ENCODE data around the gene ENC1.
"Not testable (repeated sequence)": the region's sequence is repeated elsewhere in the genome, so short reads cannot be mapped to it uniquely, and the experiment has no call there.

Gene ENC1, protein sequence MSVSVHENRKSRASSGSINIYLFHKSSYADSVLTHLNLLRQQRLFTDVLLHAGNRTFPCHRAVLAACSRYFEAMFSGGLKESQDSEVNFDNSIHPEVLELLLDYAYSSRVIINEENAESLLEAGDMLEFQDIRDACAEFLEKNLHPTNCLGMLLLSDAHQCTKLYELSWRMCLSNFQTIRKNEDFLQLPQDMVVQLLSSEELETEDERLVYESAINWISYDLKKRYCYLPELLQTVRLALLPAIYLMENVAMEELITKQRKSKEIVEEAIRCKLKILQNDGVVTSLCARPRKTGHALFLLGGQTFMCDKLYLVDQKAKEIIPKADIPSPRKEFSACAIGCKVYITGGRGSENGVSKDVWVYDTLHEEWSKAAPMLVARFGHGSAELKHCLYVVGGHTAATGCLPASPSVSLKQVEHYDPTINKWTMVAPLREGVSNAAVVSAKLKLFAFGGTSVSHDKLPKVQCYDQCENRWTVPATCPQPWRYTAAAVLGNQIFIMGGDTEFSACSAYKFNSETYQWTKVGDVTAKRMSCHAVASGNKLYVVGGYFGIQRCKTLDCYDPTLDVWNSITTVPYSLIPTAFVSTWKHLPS

DNA sequence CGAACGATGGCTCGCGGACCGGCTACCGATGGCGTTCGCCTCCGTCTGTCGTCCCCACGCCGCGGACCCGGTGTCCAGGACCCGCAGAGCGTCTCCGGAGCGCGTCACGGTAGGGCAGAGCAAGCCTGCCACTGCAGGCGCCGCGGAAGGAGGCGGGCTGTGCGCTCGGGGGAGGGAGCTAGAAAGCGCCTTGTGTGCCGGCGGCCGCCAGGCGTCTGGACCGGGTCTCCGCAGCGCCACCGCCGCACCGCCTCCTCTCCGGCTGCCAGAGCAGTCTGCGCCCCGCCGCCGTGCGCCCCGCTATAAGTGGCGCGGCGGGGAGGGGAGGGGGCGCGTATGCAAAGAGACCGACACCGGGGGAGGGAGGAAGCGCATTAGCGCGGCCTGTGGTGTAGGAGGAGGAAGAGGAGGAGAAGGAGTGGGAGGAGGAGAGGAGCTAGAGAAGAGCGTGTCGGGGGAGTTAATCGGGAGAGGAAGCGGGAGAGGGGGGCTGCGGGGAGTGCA is at the start of gene ENC1:
ENC1 (minus strand) TSS at position 279 of the 504 bp plus-strand sequence. CDS start 4,243 bp downstream, outside the sequence.
- peak; percentile 80 for DNase-seq

DNA sequence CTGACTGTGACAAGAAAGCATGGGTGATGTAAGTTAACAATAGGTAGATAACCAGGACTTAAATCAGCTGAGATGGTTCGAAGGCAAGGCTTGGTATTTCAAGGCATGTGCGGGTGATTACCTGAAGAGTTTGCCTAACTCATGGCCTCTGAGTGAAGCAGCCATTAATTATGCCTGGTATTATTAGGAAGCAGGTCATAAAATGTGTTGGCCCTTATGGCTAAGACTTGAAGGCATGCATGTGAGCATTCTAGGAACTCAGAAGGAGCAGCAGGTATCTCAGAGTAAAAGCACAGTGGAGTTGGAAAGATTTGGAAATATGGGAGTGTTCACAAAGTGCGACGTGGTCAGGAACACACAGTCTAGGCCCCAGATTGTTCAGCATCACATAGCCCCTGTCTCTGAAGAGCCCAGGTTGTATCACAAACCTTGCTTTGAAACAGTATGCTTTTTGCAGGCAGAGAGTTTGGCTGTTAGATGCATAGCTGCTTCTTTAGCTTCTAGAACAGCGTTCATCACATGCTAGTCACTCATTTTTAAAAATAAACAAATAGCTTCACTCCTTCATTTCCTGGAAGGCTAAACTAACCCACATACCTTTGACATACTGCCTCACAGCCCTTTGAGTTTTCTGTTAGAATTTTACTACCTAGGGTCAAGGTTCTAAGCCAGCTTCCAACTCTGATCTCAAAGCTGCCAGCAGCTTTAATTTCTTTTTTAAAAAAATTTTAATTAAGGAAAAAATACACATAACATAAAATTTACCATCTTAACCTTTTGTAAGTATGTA is 46.6 kb upstream of the ENC1 start:
- DNase-seq, result no peak

DNA sequence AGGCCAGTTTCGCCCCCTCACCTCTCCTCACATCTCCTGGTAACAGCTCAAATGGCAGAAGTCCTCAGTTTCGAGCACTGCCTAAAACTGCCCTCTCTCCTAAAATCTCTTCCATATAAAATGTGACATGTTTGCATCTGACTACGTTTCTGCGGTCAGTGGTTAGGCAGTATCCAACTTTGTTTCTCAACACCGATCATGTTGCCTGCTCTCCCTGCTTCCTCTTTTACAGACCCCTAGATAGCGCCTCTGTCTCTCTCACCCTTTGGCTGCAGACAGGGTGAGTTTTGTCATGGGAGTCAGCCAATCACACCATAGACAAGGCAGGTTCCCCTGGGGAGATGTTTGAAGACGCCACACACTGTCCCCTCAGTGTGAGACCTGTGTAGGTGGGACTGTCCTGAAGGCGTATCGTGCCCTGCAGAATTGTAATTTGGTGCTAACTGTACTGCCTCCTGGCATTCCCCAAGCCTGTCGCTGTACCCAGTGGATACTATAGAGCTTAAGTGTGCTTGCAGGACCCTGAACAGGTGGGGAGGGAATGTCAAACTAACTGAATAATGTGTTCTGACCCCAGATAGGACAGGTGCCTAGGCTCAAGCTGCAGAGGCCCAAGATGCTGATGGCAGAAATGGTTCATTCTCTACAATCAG is 45.6 kb upstream of the ENC1 start:
- peak; percentile 49 for DNase-seq

DNA sequence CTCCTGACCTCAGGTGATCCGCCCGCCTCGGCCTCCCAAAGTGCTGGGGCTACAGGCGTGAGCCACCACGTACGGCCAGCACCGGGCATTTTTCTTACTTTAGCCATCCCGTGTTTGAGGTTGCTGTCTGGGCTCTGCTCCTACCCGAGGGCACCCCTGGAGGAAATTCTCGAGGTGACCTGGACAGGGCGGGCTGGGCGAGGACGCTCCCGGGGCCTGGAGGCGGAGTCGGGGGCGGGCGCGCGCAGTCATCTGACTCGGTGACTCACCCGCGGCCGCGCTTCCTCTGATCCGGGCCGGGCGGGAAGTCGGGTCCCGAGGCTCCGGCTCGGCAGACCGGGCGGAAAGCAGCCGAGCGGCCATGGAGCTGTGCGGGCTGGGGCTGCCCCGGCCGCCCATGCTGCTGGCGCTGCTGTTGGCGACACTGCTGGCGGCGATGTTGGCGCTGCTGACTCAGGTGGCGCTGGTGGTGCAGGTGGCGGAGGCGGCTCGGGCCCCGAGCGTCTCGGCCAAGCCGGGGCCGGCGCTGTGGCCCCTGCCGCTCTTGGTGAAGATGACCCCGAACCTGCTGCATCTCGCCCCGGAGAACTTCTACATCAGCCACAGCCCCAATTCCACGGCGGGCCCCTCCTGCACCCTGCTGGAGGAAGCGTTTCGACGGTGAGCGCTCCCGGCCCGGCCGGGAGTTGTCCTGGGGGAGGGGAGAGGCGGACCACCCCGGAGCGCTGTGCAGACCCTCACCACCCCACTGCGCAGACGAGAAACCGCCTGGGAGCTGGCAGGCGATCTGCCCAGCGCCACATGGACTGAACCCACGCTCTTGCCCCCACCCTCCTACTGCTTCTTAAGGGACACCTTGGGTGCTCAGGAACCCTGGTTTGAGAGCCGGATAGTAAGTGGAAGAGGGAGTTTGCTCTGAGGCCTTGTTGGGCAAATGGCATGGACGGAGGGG is 44.6 kb upstream of the ENC1 start, which contains the start of gene HEXB:
HEXB (plus strand) TSS at position 334 of the 952 bp plus-strand sequence; CDS start at position 362, 28 bp downstream.
- peak; percentile 82 for DNase-seq

DNA sequence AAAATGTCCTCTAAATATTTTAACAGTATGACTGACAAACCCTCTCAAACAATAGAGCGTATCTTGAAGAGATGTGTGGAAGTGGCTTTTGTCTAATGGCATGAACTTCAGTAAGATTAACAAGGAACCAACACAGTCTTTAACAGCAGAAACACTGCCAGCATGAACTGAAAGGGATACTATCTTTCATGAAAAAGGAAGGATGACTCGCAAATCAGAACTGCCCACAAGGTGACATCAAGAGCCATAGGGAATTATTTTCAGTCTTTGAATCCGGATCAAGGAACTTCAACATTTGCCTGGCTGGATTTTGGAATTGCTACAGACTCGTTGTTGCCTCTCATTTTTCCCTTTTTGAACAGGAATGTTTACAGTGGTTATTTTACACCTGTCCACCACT is 39.4 kb upstream of the ENC1 start:
- no peak for DNase-seq

DNA sequence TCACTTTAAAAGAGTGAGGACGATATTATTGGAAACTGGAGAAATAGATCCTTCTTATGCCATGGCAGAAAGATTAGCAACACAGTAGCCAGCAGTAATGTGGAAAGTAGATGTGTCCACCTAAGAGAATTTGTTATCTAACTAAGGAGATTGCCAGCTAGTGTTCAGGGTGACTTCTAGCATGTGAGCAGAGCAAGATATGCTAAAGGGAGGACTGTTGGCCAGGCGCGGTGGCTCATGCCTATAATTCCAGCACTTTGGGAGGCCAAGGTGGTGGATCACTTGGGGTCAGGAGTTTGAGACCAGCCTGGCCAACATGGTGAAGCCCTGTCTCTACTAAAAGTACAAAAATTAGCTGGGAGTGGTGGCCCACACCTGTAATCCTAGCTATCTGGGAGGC is 38.8 kb upstream of the ENC1 start:
- not testable (repeated sequence) for DNase-seq

DNA sequence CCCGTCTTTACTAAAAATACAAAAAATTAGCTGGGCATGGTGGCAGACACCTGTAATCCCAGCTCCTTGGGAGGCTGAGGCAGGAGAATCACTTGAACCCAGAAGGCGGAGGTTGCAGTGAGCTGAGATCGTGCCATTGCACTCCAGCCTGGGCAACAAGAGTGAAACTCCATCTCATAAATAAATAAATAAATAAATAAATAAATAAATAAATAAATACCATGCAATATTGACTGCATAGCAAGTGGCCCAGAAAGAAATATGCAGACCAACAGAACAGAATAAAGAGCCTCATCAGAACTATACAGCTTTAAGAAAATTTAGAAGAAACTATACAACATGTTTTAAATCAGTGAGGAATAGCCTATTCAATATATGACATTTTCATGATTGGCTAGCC is 37.6 kb upstream of the ENC1 start:
- DNase-seq, result not testable (repeated sequence)

DNA sequence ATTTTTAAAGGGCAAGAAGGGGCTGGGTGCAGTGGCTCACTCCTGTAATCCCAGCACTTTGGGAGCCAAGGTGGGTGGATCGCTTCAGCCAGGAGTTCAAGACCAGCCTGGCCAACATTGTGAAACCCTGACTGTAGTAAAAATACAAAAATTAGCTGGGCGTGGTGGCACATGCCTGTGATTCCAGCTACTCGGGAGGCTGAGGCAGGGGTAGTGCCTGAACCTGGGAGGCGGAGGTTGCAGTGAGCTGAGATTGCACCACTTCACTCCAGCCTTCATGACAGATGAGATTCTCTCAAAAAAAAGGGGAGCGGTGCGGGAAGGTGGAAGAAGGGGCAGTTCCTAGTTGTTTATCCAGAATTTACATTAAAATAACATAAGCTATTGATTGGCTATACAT is 35.9 kb upstream of the ENC1 start:
- not testable (repeated sequence) for DNase-seq

DNA sequence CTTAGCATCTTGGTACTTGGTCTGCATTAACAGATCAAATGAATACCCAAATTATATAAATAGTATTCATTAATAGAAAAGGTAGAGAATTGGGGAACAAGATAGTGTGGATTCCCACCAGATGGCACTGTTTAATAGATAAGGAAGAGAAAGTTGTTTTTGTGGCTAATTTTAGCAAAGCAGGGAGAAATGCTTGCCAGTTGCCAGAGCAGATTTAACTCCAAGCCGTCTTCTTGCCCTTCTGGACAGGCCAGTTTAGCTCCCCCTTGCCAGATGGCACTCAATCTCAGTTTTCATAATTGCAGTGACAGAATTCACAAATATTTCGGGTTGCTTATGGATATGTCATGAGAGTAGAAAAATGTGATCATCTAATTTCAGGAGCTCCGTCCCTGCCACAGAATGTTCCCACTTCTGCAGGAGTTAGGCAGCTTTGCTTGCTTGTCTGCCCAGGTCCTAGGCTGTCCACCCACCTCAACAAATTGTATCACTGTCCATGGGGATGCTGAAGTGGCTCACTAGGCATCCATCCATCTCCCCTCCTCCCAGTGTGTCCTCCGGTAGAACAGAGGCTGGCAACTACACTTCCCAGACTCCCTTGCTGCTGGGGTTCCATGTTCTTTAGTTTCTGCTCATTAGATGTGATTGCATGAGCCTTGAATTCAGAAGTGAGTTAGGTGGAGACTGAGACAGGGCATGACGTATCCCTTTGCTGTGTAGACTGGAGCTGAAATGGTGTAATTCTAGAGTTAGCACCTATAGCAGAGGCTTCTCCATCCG is 32.7 kb upstream of the ENC1 start:
- no peak for DNase-seq

DNA sequence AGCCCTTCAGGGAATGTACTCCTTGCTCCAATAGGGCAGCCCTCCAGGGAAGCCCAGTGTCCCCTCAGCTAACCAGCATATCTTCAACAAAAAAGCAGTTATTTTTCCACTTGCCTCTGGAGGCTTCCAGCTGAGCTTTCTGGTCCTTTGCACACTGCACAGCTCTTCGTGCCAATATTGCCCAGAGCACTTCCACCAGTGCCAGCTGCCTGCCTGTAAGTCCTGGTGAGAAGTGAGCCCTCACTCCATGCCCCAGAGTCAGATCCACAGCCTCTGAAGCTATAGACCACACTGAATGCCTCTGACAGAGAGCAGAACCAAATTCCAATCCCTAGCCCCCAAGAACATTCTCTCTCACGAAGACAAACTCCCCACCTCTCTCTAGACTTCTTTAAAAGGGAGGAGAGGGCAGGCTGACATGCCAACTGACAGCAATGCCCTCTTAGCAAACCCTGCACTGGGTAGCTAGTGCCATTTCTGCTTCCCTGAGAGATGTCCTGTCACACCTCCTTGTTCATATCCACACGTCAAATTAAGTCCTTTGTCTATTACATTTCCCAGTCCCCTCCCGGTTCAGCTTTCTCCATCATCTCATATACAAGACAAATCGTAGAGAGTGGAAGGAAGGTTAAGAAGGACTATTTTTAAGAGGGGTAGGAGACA is 31.8 kb upstream of the ENC1 start:
- no peak for DNase-seq

DNA sequence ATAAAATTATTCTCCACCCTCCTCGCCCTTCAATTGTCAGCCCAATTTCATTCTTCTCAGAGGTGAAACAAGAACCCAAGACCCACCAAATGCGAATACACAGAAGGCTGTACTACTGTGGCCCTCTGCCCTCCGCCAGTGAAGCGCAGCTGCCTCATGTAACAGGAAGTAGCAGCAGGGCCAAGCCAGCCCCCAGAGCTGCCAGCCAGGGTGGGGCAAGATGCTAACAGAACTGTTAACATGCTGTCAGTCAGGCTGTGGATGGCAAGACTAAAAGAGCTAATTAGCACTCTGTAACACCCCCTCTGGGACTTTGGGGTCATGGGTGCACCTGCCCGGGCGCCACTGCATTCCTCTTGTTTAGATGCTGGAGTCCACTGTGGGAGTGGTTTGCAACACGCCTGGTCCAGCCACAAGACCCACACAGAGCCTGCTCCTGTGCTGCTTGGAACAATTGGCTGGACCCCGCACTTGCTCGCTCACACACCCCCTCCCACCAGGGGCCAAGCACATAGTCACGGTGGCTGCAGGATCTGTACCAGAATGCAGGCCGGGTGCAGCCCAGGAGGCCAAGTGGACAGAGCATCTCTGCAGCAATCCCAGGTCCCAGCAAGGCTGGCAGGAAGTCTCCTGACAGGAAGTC is 30.0 kb upstream of the ENC1 start:
- DNase-seq, result no peak

DNA sequence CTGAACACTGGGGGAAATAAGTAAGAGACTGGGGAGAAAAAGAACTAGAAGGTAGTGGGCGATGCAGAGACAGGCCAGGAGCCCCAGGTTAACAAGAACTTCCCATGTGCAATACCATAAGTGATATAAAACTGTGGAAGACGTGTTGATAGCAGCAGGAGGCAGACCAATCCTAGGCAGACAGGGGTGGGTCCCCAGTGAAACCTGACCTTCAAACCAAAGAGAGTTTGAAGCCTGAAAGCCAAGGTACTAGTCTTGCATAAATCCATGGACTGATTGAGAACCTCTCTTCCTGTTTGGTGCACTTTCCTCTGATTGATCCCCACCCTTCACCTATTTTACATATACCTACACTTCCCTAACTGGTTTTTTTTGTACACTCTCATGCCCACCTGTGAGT is 29.3 kb upstream of the ENC1 start:
- no peak for DNase-seq

DNA sequence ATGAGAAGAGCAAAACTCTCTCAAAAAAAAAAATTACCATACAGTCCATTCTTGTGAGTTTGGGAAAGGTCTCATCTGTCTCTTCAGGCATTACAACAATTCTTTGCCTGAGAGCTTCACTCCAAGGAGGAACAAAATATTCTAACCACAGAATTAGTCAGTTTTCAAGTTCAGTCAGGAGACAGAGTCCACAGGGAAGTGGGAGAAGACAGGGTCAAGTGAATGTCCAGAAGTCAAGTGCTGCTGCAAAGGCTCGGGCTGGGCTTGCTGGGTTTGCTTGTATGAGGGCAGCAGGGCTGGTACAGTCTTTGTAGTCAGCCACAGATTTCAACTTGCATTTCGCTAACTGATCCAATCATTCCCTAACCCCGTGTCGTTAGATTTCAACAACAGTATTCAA is 26.9 kb upstream of the ENC1 start:
- DNase-seq, result no peak

DNA sequence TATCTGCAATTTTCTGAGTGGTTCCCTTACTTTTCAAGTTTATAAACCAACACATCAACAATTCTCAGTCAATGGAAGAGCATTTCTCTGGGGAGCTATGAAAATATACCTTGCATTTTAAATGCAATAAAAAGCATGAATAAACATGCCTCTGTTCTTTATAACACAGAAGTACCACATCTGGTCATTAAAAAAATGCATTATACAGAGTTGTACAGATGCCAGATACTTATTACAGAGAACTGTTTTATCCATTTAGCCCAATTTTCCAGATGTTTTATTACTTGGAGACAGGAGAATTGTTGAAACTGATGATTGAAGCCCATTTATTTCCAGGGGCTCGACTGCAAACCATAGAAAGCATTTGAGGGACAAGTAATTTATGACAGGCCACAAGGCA is 25.3 kb upstream of the ENC1 start:
- DNase-seq, result no peak

DNA sequence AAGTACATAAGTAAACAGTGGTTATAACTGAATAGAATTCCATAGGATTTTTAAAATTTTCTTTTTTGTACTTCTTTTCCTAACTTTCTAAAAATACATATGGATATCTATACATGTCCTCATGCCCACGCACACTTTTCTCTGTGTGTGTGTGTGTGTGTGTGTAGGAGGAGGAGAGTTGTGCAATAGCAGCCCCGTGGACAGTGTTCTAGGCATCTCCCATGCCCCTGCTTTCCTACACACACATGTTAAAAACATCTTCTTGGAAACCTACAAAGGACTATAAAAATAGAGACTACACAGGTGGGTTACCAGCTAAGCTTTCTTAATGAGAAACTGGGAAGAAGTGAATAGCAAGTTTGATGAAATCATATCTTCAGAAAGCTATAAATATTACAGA is 24.7 kb upstream of the ENC1 start:
- DNase-seq, result no peak

DNA sequence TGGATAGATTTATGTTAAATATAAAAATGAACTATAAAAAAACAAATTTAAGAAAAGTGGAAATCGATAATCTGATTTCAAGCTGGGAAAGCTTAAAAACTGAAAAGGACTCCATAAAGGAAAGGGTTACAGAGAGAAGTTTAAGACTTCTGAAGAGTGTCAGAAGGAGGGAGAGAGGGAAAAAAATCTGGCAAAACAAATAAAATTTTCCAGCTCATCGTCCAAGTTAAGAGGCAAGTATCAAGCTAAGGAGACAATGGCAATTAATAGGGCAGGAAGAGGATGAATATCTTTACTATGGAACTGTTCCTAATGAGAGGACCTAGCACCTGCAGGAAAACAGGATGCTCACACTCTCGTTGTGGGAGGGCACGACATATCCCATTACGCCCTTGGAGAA is 24.0 kb upstream of the ENC1 start:
- no peak for DNase-seq

DNA sequence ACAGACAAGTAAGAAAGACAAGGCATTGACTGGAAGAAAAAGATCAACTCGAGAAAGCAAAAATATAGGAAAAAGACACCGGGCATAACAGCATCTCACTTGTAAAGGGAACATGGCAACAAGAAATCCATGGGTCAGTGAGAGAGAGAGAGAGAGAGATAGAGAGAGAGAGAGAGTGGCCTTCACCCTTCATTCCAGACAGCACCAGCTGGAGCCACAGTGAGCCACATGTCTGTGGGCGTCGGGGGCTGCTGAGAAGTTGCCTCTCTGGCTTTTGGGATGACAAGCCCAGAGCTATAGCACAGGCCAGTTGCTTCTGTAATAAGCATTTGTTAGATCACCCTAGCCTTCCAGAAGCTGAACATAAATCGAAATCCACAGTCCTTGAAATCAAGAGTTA is 20.3 kb upstream of the ENC1 start:
- DNase-seq, result no peak

DNA sequence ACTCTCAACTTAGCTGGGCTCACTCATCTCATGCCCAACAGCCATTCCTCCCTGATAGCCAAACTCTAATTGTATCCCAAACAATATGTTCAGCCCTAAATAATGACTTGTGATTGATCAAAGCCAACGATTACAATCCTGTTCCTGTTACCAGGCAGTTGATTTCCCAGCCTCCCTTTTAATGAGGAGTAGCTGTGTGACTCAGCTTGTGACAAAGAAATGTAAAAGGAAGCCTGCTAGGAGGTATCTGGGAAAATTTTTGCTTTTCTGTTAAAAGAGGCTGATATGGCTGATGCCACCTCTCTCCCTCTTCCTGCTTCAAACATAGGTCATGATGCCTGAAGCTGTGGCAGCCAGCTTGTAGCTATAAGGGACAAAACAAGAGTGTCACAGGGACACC is 19.6 kb upstream of the ENC1 start:
- no peak for DNase-seq

DNA sequence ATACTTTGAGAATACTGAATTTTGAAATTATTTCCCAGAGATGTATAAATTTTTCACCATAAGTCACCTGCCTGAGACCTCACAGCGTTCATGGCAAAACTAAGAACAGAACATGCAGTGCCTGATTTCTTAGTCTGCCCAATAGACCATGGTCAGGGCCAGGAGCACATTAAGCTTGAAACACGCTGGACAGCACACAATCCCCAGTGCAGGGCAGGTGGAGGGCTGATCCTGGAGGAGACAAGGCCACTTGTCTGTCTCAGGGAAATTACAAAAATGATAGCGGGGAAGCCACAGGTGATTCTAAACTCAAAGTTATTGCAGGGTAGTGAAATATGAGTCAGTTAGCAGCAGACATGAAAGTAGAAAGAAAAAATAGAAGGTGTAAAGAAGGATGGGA is 18.6 kb upstream of the ENC1 start:
- DNase-seq, result no peak

DNA sequence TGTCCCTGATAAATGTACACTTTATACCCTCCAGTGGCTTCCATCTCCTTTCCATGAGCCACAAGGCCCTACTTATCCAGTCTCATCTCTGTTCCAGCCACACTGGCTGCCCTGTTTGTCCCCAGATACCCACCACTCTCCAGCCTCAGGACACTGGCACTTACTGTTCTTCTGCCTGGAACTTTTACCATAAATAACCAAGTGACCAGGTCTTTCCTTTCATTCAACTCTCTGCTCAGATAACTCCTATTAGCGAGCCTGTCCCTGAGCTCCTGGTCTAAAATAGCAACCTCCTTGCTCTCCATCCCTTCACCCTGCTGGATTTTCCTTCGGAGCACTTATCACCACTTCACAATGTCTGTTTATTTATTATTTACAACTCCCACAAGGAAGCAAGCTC is 16.6 kb upstream of the ENC1 start:
- no peak for DNase-seq
